ENCODE results near the gene ZSCAN16. TPM values are rescaled to one million over a fixed set of nuclear protein-coding genes. Genes with fewer than 3 reads are reported as not detected.

The ZSCAN16 gene
- total RNA-seq, result 3.4 TPM in 1 of 2 replicates, not detected in the other

DNA sequence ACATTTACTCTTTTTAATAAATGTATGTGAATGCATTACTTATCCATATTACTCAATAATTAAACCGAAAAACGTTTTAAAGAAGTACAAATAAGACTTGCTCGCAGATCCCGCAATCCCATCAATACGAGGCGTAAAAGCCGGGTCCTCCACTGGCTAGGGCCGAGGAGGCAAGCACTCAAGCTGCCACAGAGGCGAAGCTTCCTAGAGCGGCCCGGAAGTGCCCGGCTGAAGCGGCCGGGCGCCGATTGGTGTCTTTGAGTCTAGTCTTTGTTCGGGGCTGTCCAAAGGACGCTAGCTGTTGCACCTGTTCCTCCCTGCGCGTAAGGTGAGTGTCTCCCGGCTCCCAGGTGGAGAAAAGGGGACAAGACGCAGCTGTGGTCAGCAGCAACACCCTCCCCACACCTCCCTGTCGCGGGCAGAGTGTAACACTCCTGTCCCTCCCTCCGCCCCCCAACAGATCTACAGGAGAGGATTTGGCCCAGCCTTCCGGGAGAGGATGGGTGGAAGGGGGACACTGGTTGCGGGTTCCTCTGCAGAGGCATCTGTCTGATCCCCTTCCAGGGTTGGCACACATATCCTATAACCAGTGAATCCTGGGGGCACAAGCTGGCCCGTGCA lies at the start of gene ZSCAN16:
TSS of gene ZSCAN16 (plus strand) at position 260 of the 621 bp plus-strand sequence. CDS start 835 bp downstream, outside the sequence.

DNA sequence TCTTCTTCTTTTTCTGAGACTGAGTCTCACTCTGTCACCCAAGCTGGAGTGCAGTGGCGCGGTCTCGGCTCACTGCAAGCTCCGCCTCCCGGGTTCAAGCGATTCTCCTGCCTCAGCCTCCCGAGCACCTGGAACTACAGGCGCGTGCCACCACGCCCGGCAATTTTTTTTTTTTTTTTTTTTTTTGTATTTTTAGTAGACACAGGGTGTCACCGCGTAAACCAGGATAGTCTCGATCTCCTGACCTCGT lies 44.1 kb upstream of the ZSCAN16 start, which contains the start of gene ZNF165:
TSS of gene ZNF165 (plus strand) at position 188 of the 250 bp plus-strand sequence. CDS start 4,913 bp downstream, outside the sequence.

GRCh38 chr6:28141500-28142329 lies 17.3 kb downstream of the ZSCAN16 start, which contains the start of gene ZKSCAN8:
TSS of gene ZKSCAN8 (plus strand) at chr6:28141883. CDS start at chr6:28148408, 6,525 bp downstream.

Other genes starting within 250 kb of the ZSCAN16 start
- gene OR2B2, start 212.2 kb upstream of the ZSCAN16 start, total RNA-seq, result not detected in 2 replicates
- not detected in 2 replicates for gene OR2B6, start 167.4 kb upstream of the ZSCAN16 start, total RNA-seq
- 0.16 and 0.36 TPM in 2 replicates for gene ZNF165, start 44.0 kb upstream of the ZSCAN16 start, total RNA-seq
- 7.2 and 10.4 TPM in 2 replicates for gene ZKSCAN8, start 17.3 kb downstream of the ZSCAN16 start, total RNA-seq
- 1.8 and 3.7 TPM in 2 replicates for gene ZSCAN9, start 100.7 kb downstream of the ZSCAN16 start, total RNA-seq
- gene ZKSCAN4, start 127.7 kb downstream of the ZSCAN16 start, total RNA-seq, result 2.5 and 2.6 TPM in 2 replicates
- 0.36 and 2.3 TPM in 2 replicates for gene NKAPL, start 134.7 kb downstream of the ZSCAN16 start, total RNA-seq
- 11.8 and 15.9 TPM in 2 replicates for gene ZSCAN26, start 142.5 kb downstream of the ZSCAN16 start, total RNA-seq
- 1.3 and 2.4 TPM in 2 replicates for gene PGBD1, start 157.0 kb downstream of the ZSCAN16 start, total RNA-seq
- gene ZSCAN31, start 211.5 kb downstream of the ZSCAN16 start, total RNA-seq, result 10.5 and 18.0 TPM in 2 replicates
- 1.6 and 2.2 TPM in 2 replicates for gene ZKSCAN3, start 225.3 kb downstream of the ZSCAN16 start, total RNA-seq